ENCODE results near the gene PEDS1. TPM values are rescaled to one million over a fixed set of nuclear protein-coding genes. Genes with fewer than 3 reads are reported as not detected.

Gene PEDS1
- total and polyA plus RNA-seq, 2 of the 13 experiments (the other 11 are each of a cell fraction or from before 2014, with no cell fraction given) = 30.5 to 93.9 TPM

- TF ChIP-seq ATF7 (IDR thresholded peaks at IDR 0.05) (no peak), ATF7 (CRISPR knock-in tag; IDR thresholded peaks at IDR 0.05) (no peak; the same call in 1 of the 2 replicates), TCF12 (IDR thresholded peaks at IDR 0.05) (no peak), TCF12 (CRISPR knock-in tag; IDR thresholded peaks at IDR 0.05) (peak; percentile 72), ZIK1 (CRISPR knock-in tag; IDR thresholded peaks at IDR 0.05; ENCODE audit: borderline replicate concordance, low read depth) (no peak; the same call in 1 of the 2 replicates), NFE2L1 (CRISPR knock-in tag; IDR thresholded peaks at IDR 0.05; ENCODE audit: borderline replicate concordance) (no peak), ZNF773 (CRISPR knock-in tag; IDR thresholded peaks at IDR 0.05; ENCODE audit: borderline replicate concordance) (peak; percentile 98), MED8 (CRISPR knock-in tag; IDR thresholded peaks at IDR 0.05; ENCODE audit: insufficient replicate concordance) (peak; percentile 49), CREBL2 (CRISPR knock-in tag; IDR thresholded peaks at IDR 0.05; ENCODE audit: borderline replicate concordance) (peak; percentile 97; the same call in 1 of the 2 replicates), ZNF143 (CRISPR knock-in tag; IDR thresholded peaks at IDR 0.05) (peak; percentile 46), MYC (CRISPR knock-in tag; IDR thresholded peaks at IDR 0.05; ENCODE audit: borderline replicate concordance) (peak; percentile 55), IRX3 (CRISPR knock-in tag; IDR thresholded peaks at IDR 0.05; ENCODE audit: borderline replicate concordance, low read depth) (no peak), GABPA (IDR thresholded peaks at IDR 0.05; ENCODE audit: low read depth, low read length) (no peak), GABPA (CRISPR knock-in tag; IDR thresholded peaks at IDR 0.05; ENCODE audit: low read depth) (no peak), ZNF788 (CRISPR knock-in tag; IDR thresholded peaks at IDR 0.05; ENCODE audit: borderline replicate concordance) (peak; percentile 85), ZBTB14 (CRISPR knock-in tag; IDR thresholded peaks at IDR 0.05) (peak; percentile 58; the same call in 1 of the 2 replicates), MLXIP (CRISPR knock-in tag; IDR thresholded peaks at IDR 0.05; ENCODE audit: borderline replicate concordance) (peak; percentile 80), BCL3 (CRISPR knock-in tag; IDR thresholded peaks at IDR 0.05) (0 out of 2 replicates have a peak, but pooled peaks have one; percentile 47), MLX (CRISPR knock-in tag; IDR thresholded peaks at IDR 0.05) (0 out of 2 replicates have a peak, but pooled peaks have one; percentile 20), ZBTB25 (CRISPR knock-in tag; IDR thresholded peaks at IDR 0.05) (peak; percentile 100)
Observed at GRCh38 chr20:50190251-50191064, 36.9 kb upstream of the PEDS1 start, which contains the start of gene CEBPB (continued).

Measured in HepG2 (cell line).